Activated CD4-positive, alpha-beta memory T cell treated with anti-CD3 and anti-CD28 coated beads, Interleukin-2, amount 10 ng/mL, durations not matched to agents 7 days and 5 days (primary cell): Measurements from ENCODE around the gene TMPRSS3. TPM values are rescaled to one million over a fixed set of nuclear protein-coding genes. Genes with fewer than 3 reads are reported as not detected.

Experiments
- CTCF ChIA-PET: fragments of 350-600 bp; sonication (Branson Sonifier 250); formaldehyde crosslinking; loops from one replicate; lab custom pipeline; 2021; ENCODE audit warnings: antibody characterized with exemption, inconsistent platforms; lab: Charles Lee
- POLR2A ChIA-PET: fragments of 350-600 bp; sonication (Branson Sonifier 250); formaldehyde crosslinking; loops from one replicate; lab custom pipeline; 2021; ENCODE audit warnings: antibody characterized with exemption; lab: Charles Lee
- DNase-seq: peaks from one replicate; pipeline ENCODE4 v3.0.0-alpha.2; 2020
- H3K27ac Mint-ChIP-seq: one replicate; pipeline ENCODE4 v1.8.0; 2021; ENCODE audit warnings: mild to moderate bottlenecking, mixed read lengths
- H3K27me3 Mint-ChIP-seq: one replicate; pipeline ENCODE4 v1.8.0; 2021; ENCODE audit warnings: mixed read lengths
- H3K36me3 Mint-ChIP-seq: one replicate; pipeline ENCODE4 v1.8.0; 2021; ENCODE audit warnings: low read depth, mixed read lengths
- H3K4me1 Mint-ChIP-seq: one replicate; pipeline ENCODE4 v1.8.0; 2021; ENCODE audit warnings: mixed read lengths
- H3K4me3 Mint-ChIP-seq: one replicate; pipeline ENCODE4 v1.8.0; 2021; ENCODE audit warnings: mild to moderate bottlenecking, mixed read lengths
- H3K9me3 Mint-ChIP-seq: one replicate; pipeline ENCODE4 v1.8.0; 2021; ENCODE audit warnings: mixed read lengths
- total RNA-seq, 2 experiments: library from RNA; stranded (reverse); gene quantifications; one replicate each; pipeline ENCODE4 v1.2.3, GENCODE V29; 2021

TMPRSS3 gene
- total RNA-seq, 2 experiments from 2014 or later: 24.6 to 24.8 TPM

GRCh38 chr21:42341776-42342542 lies 53.9 kb downstream of the TMPRSS3 start:
- Mint-ChIP-seq H3K9me3 (no peaks in the 10 kb centered on the region), H3K4me1 (peaks cover 19% of the 10 kb centered on the region), H3K4me3 (no peak overlapping the region), H3K36me3 (no peaks in the 10 kb centered on the region), H3K27me3 (peaks cover 9% of the 10 kb centered on the region), H3K27ac (no peak overlapping the region)
- DNase-seq: no peak
- ChIA-PET POLR2A (no interaction called here), CTCF (interaction anchor here (2.0 kb wide), 1 partner anchor 31 kb away, joined by 4 read pairs; no protein-coding TSS in a partner anchor)

- peaks cover 19% of the 10 kb centered on the region for H3K4me1 Mint-ChIP-seq
- peak; percentile 15 for DNase-seq
- ChIA-PET CTCF (no interaction called here), POLR2A (interaction anchor here (0.7 to 1.3 kb wide), 2 partner anchors 83 to 120 kb away, joined by 3 to 4 read pairs; no protein-coding TSS in a partner anchor)
- no peaks in the 10 kb centered on the region for H3K36me3 Mint-ChIP-seq
- H3K27me3 Mint-ChIP-seq: peaks cover 21% of the 10 kb centered on the region
- no peak overlapping the region for H3K4me3 Mint-ChIP-seq
- H3K27ac Mint-ChIP-seq: no peak overlapping the region
- no peaks in the 10 kb centered on the region for H3K9me3 Mint-ChIP-seq
Observed at GRCh38 chr21:42340187-42341050, 55.4 kb downstream of the TMPRSS3 start.

GRCh38 chr21:42338729-42339715 lies 56.8 kb downstream of the TMPRSS3 start:
- H3K36me3 Mint-ChIP-seq: no peaks in the 10 kb centered on the region

GRCh38 chr21:42337830-42338728 lies 57.8 kb downstream of the TMPRSS3 start:
- Mint-ChIP-seq H3K4me1 (peaks cover 19% of the 10 kb centered on the region), H3K36me3 (no peaks in the 10 kb centered on the region), H3K27me3 (peaks cover 22% of the 10 kb centered on the region), H3K27ac (no peak overlapping the region), H3K9me3 (no peaks in the 10 kb centered on the region), H3K4me3 (no peak overlapping the region)
- ChIA-PET CTCF (interaction anchor here (0.5 to 2.2 kb wide), 12 partner anchors 11 to 192 kb away, joined by 3 to 9 read pairs (median 4); no protein-coding TSS in a partner anchor), POLR2A (interaction anchor here (1.1 kb wide), 2 partner anchors 67 to 104 kb away, joined by 3 to 4 read pairs; no protein-coding TSS in a partner anchor)
- DNase-seq: peak; percentile 80

More at GRCh38 chr21:42338729-42339715, 56.8 kb downstream of the TMPRSS3 start:
- DNase-seq: no peak
- POLR2A ChIA-PET: interaction anchor here (1.1 kb wide), 1 partner anchor 104 kb away, joined by 3 read pairs; no protein-coding TSS in a partner anchor
- CTCF ChIA-PET: interaction anchor here (0.7 to 2.2 kb wide), 6 partner anchors 28 to 109 kb away, joined by 3 to 9 read pairs (median 4); no protein-coding TSS in a partner anchor
- Mint-ChIP-seq H3K9me3 (no peaks in the 10 kb centered on the region), H3K27ac (no peak overlapping the region), H3K4me1 (peaks cover 19% of the 10 kb centered on the region), H3K27me3 (peaks cover 22% of the 10 kb centered on the region), H3K4me3 (no peak overlapping the region)

- CTCF ChIA-PET: interaction anchor here (0.5 to 2.2 kb wide), 12 partner anchors 10 to 267 kb away, joined by 3 to 9 read pairs (median 4); no protein-coding TSS in a partner anchor
- POLR2A ChIA-PET: interaction anchor here (1.1 kb wide), 1 partner anchor 67 kb away, joined by 4 read pairs; no protein-coding TSS in a partner anchor
- DNase-seq: no peak
- H3K36me3 Mint-ChIP-seq: no peaks in the 10 kb centered on the region
- peaks cover 19% of the 10 kb centered on the region for H3K4me1 Mint-ChIP-seq
- H3K4me3 Mint-ChIP-seq: no peak overlapping the region
- H3K27ac Mint-ChIP-seq: no peak overlapping the region
- no peaks in the 10 kb centered on the region for H3K9me3 Mint-ChIP-seq
- peaks cover 26% of the 10 kb centered on the region for H3K27me3 Mint-ChIP-seq
Observed at GRCh38 chr21:42337276-42337675, 58.6 kb downstream of the TMPRSS3 start.

GRCh38 chr21:42336054-42336453 lies 59.8 kb downstream of the TMPRSS3 start:
- peak; percentile 1 for DNase-seq
- no peak overlapping the region for H3K4me3 Mint-ChIP-seq
- POLR2A ChIA-PET: no interaction called here
- H3K27ac Mint-ChIP-seq: no peak overlapping the region
- peaks cover 19% of the 10 kb centered on the region for H3K4me1 Mint-ChIP-seq
- CTCF ChIA-PET: interaction anchor here (1.2 kb wide), 1 partner anchor 75 kb away, joined by 3 read pairs; no protein-coding TSS in a partner anchor
- H3K9me3 Mint-ChIP-seq: peaks cover 3% of the 10 kb centered on the region
- peaks cover 36% of the 10 kb centered on the region for H3K27me3 Mint-ChIP-seq
- no peaks in the 10 kb centered on the region for H3K36me3 Mint-ChIP-seq

- POLR2A ChIA-PET: no interaction called here
- no peak for DNase-seq
- Mint-ChIP-seq H3K4me3 (no peak overlapping the region), H3K27me3 (peaks cover 51% of the 10 kb centered on the region), H3K9me3 (peaks cover 3% of the 10 kb centered on the region), H3K27ac (no peak overlapping the region), H3K4me1 (peaks cover 3% of the 10 kb centered on the region), H3K36me3 (no peaks in the 10 kb centered on the region)
- CTCF ChIA-PET: no interaction called here
Observed at GRCh38 chr21:42332557-42333317, 63.1 kb downstream of the TMPRSS3 start.

GRCh38 chr21:42331660-42332059 lies 64.2 kb downstream of the TMPRSS3 start:
- ChIA-PET CTCF (no interaction called here), POLR2A (no interaction called here)
- DNase-seq: no peak

GRCh38 chr21:42330380-42331371 lies 65.2 kb downstream of the TMPRSS3 start:
- POLR2A ChIA-PET: no interaction called here
- H3K27me3 Mint-ChIP-seq: peaks cover 39% of the 10 kb centered on the region
- H3K9me3 Mint-ChIP-seq: peaks cover 3% of the 10 kb centered on the region
- no peak overlapping the region for H3K27ac Mint-ChIP-seq
- H3K4me3 Mint-ChIP-seq: no peak overlapping the region
- DNase-seq: no peak
- no peaks in the 10 kb centered on the region for H3K36me3 Mint-ChIP-seq
- no peaks in the 10 kb centered on the region for H3K4me1 Mint-ChIP-seq
- CTCF ChIA-PET: interaction anchor here (1.0 kb wide), 1 partner anchor 185 kb away, joined by 3 read pairs; no protein-coding TSS in a partner anchor

More at GRCh38 chr21:42331660-42332059, 64.2 kb downstream of the TMPRSS3 start:
- Mint-ChIP-seq H3K27ac (no peak overlapping the region), H3K4me1 (no peaks in the 10 kb centered on the region), H3K36me3 (no peaks in the 10 kb centered on the region), H3K9me3 (peaks cover 3% of the 10 kb centered on the region), H3K27me3 (peaks cover 42% of the 10 kb centered on the region), H3K4me3 (no peak overlapping the region)

- H3K36me3 Mint-ChIP-seq: no peaks in the 10 kb centered on the region
- H3K27ac Mint-ChIP-seq: no peak overlapping the region
- H3K27me3 Mint-ChIP-seq: peaks cover 38% of the 10 kb centered on the region
- H3K4me3 Mint-ChIP-seq: no peak overlapping the region
- CTCF ChIA-PET: interaction anchor here (1.2 kb wide), 3 partner anchors 12 to 66 kb away, joined by 3 to 4 read pairs (median 3); no protein-coding TSS in a partner anchor
- no peak for DNase-seq
- POLR2A ChIA-PET: no interaction called here
- H3K9me3 Mint-ChIP-seq: no peaks in the 10 kb centered on the region
- no peaks in the 10 kb centered on the region for H3K4me1 Mint-ChIP-seq
Observed at GRCh38 chr21:42324896-42325295, 71.0 kb downstream of the TMPRSS3 start.
